ENCODE data around the gene DYRK1B.

DYRK1B gene

DNA sequence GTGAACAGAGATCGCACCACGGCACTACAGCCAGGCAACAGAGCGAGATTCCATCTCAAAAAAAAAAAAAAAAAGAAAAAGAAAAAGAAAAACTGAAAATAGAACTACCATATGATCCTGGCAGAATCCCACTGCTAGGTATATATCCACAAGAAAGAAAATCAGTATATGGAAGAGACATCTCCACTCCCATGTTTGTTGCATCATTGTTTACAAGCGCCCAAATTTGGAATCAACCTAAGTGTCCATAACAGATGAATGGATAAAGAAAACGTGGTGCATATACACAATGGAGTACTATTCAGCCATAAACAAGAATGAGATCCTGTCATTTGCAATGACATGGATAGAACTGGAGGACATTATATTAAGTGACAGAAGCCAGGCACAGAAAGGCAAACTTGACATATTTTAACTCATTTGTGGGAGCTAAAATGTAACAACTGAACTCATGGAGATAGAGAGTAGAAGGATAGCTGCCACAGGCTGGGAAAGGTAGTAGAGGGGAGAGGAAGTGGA lies 26.1 kb downstream of the DYRK1B start:
- DNase-seq, result no peak

- DNase-seq, result no peak
Observed at GRCh38 chr19:39805104-39805503, 28.9 kb downstream of the DYRK1B start.

- DNase-seq, result peak in 1 of 3 experiments; percentile 4
Observed at GRCh38 chr19:39802958-39803357, 31.0 kb downstream of the DYRK1B start.

- DNase-seq, result no peak
Observed at GRCh38 chr19:39797083-39797482, 36.9 kb downstream of the DYRK1B start.

- DNase-seq, result no peak
Observed at GRCh38 chr19:39796000-39796498, 37.9 kb downstream of the DYRK1B start.

GRCh38 chr19:39795001-39795400 lies 39.0 kb downstream of the DYRK1B start:
- no peak for DNase-seq

DNA sequence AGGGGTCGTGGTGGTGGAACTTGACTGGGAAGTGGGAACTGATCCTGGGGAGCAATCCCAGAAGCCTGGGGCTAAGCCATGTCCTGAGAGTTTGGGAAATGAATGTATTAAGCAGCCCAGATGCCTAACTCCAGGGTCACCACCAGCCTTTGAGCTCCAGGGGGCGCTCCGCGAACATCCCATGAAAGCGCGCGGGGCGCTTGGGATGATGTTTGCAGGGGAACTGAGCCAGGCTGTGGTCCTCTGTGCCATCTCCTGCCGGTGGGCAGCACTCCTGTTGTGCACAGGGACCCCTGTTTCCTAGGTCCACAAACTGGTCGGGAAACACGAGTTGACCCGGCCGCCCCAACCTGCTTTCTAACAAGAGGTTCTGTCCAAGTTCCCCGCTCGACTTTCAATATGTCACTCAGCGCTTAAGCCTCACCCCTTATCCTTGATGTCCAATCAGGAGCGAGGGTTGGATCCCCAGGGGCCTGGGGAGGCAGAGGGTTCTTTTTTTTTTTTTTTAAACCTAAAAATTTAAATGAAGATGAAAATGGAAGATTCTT lies 40.9 kb downstream of the DYRK1B start:
- DNase-seq, result peak; percentile 60 to 85 (median 82)

GRCh38 chr19:39788244-39788643 lies 45.7 kb downstream of the DYRK1B start:
- DNase-seq, result no peak

DNA sequence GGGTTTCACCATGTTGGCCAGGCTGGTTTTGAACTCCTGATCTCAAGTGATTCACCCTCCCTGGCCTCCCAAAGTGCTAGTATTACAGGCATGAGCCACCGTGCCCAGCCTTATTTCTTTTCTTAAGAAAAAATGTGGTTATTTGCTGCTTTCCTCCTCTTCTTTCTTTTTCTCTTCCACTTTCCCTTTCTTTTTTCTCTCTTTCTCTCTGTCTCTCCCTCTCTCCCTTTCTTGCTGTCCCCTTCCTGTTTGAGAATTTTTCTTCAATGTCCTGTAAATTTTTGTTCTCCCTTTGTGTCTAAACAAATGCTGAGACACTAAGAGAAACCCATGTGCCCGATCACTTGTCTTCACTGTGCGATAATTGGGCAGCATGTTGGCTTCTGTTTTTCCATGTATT lies 53.1 kb downstream of the DYRK1B start:
- DNase-seq, result no peak

GRCh38 chr19:39778763-39779162 lies 55.2 kb downstream of the DYRK1B start, which contains the start of gene LEUTX:
Gene LEUTX (plus strand): TSS chr19:39778854. CDS start chr19:39778921, 67 bp downstream.
- no peak for DNase-seq
